DMS53 (cell line): ENCODE data around the gene MT1E.

Experiments used
- DNase-seq: peaks from one replicate; lab custom pipeline; 2025; lab: John Stamatoyannopoulos, UW

MT1E gene

DNA sequence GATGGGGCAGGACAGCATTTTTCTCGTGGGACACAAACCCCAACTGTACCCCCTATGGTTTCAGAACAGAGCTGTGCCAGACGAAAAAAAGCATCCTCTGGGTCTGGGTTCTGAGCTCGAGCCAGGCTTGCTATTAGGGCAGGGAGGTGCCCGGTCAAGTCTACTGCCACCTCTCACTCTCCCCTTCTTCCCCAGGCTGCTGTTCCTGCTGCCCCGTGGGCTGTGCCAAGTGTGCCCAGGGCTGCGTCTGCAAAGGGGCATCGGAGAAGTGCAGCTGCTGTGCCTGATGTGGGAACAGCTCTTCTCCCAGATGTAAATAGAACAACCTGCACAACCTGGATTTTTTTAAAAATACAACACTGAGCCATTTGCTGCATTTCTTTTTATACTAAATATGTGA is 1.1 kb downstream of the MT1E start:
- DNase-seq = no peak

DNA sequence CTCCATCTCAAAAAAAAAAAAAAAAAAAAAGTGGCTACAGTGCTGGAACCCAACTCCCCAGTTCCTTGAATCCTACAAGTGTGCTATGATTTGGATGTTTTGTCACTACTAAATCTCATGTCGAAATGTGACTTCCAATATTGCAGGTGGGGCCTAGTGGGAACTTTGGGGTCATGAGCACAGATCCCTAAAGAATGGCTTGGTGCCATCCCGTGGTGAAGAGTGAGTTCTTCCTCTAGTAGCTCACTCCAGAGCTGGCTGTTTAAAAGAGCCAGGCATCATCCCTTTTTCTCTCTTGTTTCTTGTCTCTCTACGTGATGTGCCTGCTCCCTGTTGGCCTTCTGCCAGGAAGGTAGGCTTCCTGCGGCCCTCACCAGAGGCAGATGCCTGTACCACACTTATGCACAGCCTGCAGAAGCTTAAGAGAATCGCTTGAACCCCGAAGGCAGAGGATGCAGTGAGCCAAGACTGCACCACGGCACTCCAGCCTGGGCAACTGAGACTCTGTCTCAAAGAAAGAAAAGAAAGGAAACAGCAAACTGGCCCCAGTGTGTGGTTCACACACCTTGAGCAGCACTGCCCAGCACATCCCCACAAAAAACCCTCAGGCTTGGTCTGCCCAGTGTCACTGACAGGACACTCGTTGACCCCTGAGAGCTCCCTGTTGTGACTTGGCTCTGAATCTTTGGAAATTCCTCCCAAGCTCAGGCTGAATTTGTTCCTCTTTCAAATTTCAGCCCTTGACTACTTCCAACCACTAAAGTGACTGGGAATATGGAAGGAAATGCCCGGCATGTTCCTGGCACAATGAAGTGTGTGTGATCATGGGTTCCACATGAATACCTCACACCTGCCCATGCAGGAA is 3.1 kb downstream of the MT1E start:
- no peak for DNase-seq

DNA sequence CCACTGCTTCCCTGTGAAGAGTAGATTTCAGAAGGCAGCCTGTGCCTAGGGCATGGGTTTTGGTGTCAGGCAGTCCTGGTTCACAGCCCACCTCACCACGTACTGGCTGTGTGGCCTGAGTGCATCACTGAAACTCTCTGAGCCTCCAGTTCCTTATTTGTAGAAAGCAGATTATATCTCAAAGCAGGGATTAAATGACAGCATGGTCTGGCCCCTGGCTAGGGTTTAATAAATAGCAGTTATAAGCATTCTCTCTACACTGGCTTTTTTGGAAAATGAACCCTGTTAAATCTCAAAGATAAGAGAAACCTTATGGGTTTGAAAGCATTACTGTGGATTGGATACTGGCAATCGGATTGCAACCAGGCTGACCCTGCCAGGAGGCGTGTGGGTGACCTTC is 4.0 kb downstream of the MT1E start:
- DNase-seq = no peak

DNA sequence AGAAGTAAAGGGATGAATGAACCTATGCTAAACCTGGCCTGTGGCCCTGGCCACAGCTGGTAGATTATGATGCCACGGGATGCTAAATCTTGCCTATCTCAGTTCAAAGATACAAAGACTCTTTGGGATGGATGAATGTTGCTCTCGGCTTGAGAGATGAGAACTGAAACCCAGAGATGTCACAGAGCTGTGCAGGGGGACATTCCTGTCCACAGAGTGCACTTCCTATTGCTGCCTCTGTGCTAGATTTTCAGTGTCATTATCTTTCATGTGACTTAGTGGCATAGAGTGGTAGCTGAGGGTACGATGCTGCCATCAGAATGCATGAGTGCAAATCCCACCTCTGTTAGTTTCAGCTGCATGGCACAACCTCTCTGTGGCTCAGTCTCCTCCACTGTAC is 4.6 kb downstream of the MT1E start:
- DNase-seq = no peak

DNA sequence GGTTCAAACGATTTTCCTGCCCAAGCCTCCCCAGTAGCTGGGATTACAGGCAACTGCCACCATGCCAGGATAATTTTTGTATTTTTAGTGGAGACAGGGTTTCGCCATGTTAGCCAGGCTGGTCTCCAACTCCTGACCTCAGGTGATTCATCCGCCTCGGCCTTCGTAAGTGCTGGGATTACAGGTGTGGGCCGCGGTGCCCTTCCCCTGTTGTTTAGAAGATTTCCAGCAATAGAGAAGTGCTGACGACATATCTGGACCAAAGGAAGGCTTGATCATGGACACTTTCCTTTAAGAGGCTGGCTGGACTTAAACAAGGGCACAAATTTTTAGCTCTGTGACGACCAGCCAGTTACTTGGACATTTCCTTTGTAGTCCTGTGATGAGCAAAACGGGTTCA is 5.6 kb downstream of the MT1E start:
- DNase-seq = no peak

DNA sequence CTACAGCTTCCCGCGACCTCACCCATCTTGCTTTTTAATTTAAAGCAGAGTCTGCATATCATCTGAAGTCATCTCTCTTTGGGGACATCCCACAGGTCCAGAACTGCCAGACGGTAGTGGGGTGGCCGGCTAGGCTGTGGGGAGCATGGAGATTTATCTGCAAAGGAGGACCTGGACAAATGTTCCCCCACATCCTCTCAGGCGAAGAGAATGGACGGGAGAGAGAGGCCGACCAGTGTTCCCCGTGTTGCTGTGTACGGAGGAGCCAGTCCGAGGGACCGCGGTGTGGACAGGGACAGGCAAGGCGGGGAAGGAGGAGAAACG is 6.2 kb downstream of the MT1E start:
- DNase-seq = no peak

DNA sequence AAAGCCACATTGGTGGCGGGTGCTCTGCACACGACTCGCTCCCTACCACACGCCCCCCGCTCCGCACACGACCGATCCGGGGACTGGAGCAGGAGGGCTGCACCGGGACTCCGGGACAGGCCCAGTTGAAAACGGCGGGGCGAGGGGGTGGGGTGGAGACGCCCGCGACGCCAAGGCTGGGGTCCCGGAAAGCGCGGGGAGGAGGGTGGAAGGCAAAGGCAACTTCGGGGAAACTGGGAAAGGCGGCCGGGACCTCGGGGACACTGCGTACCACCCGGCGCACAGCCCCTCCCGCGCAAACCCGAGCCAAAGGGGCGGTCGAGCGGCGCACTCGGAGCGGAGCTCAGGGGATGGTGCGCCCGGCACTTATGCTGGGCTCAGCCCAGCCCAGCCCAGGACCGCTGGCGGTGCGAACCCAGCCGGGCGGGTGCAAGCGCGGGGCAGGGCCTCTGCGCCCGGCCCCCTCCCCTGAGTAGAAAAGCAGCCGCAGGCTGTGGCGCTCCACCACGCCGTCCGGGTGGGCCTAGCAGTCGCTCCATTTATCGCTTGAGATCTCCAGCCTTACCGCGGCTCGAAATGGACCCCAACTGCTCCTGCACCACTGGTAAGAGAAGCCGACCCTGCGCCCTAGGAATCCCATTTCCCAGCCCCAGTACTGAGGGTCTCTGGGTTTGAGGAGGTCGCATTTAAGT is 6.7 kb downstream of the MT1E start, which contains the start of gene MT1M:
Gene MT1M, plus strand, starts transcription at position 504 of the 692 bp plus-strand sequence. Its CDS starts 73 bp downstream, at position 577.
- peak; percentile 72 for DNase-seq

DNA sequence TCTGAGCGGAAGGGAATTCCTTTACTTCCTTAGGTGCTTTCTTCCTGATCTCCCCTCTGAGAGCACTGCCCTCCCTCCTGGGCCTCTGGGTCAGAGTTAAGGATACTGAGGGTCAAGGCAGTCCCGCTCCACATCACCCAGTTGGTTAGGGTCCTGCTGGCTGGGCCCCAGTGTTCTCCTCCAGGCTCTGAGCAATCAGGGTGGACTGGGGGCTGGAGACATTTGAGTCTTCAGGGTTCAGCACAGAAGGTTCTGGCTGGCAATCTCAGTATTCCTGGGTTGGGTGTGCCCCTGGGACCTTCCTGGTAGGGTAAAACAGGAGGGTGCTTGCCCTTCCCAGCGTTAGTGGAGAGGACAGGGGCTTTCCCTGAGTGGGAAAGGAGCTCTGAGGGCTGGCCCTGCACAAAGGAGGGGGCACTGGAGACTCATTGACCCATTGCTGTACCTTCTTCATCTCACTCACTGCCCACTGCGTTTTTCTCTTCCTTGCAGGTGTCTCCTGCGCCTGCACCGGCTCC is 7.3 kb downstream of the MT1E start:
- DNase-seq = no peak

DNA sequence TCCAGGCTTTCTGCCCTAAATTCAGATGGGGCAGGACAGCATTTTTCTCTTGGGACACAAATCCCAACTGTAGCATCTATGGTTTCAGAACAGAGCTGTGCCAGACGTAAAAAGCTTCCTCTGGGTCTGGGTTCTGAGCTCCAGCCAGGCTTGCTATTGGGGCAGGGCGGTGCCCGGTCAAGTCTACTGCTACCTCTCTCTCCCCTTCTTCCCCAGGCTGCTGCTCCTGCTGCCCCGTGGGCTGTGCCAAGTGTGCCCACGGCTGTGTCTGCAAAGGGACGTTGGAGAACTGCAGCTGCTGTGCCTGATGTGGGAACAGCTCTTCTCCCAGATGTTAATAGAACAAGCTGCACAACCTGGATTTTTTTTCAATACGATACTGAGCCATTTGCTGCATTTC is 8.0 kb downstream of the MT1E start:
- DNase-seq = no peak

DNA sequence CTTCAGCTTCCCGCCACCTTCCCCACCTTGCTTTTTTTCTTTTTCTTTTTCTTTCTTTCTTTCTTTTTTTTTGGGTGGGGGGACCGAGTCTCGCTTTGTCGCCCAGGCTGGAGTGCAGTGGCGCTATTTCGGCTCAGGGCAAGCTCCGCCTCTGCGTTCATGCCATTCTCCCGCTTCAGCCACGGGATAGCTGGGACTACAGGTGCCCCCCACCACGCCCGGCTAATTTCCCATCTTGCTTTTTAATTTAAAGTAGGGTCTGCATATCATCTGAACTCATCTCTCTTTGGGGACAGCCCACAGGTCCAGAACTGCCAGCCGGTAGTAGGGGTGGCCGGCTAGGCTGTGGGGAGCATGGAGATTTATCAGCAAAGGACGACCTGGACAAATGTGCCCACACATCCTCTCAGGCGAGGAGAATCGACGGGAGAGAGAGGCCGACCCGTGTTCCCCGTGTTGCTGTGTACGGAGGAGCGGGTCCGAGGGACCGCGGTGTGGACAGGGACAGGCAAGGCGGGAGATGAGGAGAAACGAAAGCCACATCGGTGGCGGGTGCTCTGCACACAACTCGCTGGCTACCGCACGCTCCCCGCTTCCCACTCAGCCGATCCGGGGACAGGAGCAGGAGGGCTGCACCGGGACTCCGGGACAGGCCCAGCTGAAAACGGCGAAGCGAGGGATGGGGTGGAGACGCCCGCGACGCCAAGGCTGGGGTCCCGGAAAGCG is 9.3 kb downstream of the MT1E start:
- DNase-seq = no peak

DNA sequence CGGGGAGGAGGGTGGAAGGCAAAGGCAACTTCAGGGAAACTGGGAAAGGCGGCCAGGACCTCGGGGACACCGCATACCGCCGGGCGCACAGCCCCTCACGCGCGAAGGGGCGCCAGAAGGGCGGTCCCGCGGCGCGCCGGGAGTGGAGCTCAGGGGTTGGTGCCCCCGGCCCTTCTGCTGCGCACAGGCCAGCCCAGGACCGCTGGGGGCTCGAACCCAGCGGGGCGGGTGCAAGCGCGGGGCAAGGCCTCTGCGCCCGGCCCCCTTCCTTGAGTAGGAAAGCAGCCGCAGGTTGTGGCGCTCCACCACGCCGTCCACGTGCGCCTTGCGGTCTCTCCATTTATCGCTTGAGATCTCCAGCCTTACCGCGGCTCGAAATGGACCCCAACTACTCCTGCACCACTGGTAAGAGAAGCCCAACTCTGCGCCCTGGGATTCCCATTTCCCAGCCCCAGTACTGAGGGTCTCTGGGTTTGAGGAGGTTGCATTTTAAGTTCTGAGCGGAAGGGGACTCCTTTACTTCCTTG is 9.9 kb downstream of the MT1E start:
- DNase-seq = no peak

DNA sequence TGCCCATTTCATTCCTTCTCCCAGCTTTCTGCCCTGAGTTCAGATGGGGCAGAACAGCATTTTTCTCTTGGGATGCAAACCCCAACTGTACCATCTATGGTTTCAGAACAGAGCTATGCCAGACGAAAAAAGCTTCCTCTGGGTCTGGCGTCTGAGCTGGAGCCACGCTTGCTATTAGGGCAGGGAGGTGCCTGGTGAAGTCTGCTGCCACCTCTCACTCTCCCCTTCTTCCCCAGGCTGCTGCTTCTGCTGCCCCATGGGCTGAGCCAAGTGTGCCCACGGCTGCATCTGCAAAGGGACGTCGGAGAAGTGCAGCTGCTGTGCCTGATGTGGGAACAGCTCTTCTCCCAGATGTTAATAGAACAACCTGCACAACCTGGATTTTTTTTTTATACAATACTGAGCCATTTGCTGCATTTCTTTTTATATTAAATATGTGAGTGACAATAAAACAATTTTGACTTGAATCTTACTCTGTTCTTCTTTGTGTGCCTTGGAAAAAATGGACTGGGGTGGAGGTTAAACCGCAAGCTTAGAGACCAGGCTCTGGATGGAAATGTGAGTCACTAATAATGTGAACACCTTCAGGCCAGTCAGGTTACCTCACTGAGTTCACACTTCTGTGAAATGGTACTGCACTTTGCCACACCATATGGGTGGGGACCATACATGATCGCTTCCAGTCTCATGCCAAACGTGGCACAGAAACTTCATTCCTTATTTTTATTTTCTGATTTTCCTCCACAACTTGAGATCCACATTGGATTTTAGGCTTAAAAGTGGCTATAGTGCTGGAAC is 11.2 kb downstream of the MT1E start:
- no peak for DNase-seq

DNA sequence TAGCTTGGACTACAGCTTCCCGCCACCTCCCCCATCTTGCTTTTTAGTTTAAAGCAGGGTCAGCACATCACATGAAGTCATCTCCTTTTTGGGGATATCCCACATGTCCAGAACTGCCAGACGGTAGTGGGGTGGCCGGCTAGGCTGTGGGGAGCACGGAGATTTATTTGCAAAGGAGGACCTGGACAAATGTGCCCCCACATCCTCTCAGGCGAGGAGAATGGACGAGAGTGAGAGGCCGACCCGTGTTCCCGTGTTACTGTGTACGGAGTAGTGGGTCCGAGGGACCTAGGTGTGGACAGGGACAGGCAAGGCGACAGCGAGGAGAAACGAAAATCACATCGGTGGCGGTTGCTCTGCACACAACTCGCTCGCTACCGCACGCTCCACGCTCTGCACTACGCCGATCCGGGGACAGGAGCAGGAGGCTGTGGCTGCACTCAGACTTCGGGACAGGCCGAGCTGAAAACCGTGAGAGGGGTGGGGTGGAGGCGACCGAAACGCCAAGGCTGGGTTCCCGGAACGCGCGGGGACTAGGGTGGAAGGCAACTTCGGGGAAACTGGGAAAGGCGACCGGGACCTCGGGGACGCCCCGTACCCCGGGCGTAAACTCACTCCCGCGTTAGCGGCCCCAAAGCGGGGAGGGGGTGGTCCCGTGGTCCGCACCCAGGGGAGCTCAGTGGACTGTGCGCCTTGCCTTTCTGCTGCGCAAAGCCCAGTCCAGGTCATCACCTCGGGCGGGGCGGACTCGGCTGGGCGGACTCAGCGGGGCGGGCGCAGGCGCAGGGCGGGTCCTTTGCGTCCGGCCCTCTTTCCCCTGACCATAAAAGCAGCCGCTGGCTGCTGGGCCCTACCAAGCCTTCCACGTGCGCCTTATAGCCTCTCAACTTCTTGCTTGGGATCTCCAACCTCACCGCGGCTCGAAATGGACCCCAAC is 12.5 kb downstream of the MT1E start, which contains the start of gene MT1A:
Gene MT1A, plus strand, starts transcription at position 853 of the 937 bp plus-strand sequence. Its CDS starts 73 bp downstream, at position 926.
- peak; percentile 79 for DNase-seq

DNA sequence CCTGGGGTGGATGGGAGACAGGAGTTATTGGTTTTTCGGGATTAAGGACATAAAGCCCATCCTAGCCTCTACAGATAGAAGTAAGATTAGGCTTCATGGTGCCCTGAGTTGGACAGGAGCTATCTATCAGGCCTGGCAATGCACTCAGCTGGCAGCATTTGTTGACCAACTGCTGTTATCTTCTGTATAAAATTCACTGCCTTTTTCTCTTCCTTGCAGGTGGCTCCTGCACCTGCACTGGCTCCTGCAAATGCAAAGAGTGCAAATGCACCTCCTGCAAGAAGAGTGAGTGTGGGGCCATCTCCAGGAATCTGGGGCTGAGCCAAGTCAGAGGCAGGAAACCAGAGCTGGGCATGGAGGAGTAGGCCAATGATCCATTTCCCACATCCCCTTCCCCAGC is 13.5 kb downstream of the MT1E start:
- no peak for DNase-seq

DNA sequence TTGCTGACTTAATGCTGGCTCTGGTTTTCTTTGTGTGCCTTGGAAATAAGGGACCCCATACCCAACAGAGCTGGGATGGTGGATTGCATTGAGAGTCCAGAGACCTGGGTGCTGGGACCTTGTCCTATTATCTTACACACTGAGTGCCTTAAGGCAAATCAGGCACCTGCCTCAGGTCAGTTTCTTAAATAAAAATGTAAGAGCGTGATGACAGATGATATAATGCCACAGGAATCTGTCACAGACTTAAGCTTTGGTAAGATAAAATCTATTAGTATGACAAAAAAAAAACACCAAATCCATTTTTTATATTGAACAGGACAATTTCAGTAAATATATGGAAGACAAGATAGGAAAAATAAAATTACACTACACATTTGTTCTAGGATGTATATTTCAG is 14.5 kb downstream of the MT1E start:
- no peak for DNase-seq

DNA sequence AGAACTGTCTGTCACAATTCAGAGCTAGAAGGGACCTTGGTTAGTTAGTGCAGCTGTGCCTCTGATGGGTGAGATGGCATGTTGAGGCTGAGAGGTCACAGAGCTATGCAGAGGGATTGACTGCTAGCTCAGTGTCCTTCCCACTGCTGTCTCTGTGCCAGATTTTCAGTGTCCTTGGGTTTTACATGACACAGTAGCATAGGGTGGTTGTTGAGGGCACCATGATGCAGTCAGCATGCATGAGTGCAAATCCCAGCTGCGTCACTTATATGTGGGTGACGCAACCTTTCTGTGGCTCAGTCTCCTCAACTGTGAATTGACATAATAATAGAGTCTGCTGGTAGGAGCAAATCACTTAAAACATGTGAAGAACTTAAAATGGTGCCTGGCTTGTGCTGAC is 15.6 kb downstream of the MT1E start:
- DNase-seq = no peak

DNA sequence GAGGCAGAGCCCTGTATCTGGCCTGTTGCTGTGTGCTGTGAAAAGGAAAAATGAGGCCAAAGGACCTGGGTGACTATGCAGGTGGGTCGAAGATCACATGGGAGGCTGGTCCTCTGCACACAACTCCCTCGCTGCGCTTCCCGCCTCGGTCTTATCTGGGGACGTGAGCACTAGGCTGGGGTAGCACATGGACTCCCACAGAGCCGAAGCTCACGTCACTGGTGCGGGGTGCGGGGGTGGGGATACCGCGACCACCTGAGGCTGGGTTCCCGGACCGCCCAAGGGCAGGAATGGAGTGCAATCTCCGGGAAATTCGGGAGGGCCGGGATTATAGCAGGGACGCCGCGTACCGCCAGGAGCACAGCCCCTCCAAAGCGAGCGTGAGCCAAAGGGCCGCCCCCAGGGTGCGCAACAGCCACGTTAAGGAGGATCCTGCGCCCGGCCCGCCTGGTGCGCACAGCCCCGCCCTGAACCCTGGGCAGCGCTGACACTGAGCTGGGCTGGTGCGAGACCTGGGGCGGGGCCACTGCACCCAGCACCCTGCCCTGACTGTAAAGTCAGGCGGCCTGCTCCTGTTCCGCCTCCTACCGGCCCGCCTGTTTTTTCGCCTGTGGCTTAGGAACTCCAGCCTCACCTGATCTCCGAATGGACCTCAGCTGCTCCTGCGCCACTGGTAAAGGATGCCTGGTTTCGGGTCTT is 17.6 kb downstream of the MT1E start:
- peak; percentile 95 for DNase-seq

DNA sequence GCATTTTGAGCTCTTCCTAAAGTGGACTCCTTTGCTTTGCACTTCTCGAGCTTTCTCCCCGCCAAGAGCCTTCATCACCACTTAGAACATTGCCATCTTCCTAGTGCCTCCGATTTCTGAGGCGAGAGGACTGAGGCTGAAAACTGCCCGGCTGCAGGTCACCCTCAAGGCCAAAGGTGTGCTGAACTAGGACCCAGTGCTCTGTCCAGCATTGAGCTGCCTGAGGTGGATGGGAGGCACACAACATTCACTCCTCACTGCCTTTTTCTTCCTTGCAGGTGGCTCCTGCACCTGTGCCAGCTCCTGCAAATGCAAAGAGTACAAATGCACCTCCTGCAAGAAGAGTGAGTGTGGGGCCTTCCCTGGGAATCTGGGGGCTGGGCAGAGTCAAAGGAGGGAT is 18.3 kb downstream of the MT1E start:
- DNase-seq = no peak

DNA sequence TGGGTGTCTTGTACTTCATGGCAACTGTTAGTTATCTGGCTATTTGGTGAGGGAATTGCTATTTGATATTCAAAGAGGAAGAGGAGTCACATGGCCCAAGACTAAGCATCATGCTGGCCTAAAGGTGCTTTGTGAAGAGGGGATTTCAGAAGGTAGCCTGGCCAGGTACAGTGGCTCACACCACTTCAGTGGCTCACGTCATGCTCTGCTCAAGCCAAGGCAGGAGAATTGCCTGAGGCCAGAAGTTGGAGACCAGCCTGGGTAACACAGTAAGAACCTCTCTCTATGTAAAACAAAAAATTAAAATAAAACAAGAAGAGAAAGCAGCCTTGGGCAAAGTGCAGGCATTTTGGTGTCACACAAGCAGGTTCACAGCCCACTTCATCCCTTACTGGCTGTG is 19.7 kb downstream of the MT1E start:
- no peak for DNase-seq

DNA sequence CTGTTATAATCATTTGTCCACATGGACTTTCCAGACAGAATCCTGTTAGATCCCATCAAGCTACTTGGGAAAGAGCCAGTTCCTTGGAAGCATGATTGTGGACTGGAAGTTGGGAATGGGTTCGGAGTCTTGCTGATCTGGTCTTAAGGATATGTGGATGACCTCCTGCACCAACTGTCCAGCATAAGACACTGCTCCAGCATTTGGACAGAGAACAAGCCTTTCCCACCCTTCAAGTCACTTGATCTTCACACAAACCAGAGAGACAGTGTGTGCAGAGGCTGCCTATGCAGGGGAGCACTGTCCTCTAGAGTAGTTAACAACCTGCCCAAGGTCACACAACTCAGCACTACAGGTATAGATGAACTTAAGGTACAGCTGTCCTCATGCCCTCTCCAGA is 20.3 kb downstream of the MT1E start:
- DNase-seq = no peak
